ENCODE data around the gene SPECC1. TPM values are rescaled to one million over a fixed set of nuclear protein-coding genes. Genes with fewer than 3 reads are reported as not detected.

The SPECC1 gene
- total RNA-seq, 1 donor from 2014 or later, result 83.0 TPM

GRCh38 chr17:20228410-20228809 is 219.3 kb downstream of the SPECC1 start:
- no peaks in the 10 kb centered on the region for H3K9me3 Mint-ChIP-seq (ENCODE audit: unreplicated experiment)
- Histone ChIP-seq H3K4me3 (ENCODE audit: insufficient read depth, low read depth, low read length) (no peak overlapping the region), H3K79me2 (ENCODE audit: insufficient read depth, low read length) (peaks cover 15% of the 10 kb centered on the region), H3K9me3 (ENCODE audit: insufficient read depth, low read depth, low read length) (no peaks in the 10 kb centered on the region), H3K27me3 (ENCODE audit: insufficient read depth, low read length) (no peaks in the 10 kb centered on the region), H3K27ac (ENCODE audit: low read depth, low read length) (no peak overlapping the region), H3K36me3 (ENCODE audit: insufficient read depth, low read length) (no peaks in the 10 kb centered on the region), H3K4me1 (ENCODE audit: insufficient read depth, low read length) (peaks cover 6% of the 10 kb centered on the region), H4K20me1 (ENCODE audit: insufficient read depth, low read length) (peaks cover 33% of the 10 kb centered on the region), H3K9ac (ENCODE audit: low read length) (no peak overlapping the region), H2AFZ (ENCODE audit: low read depth, low read length) (no peak overlapping the region), H3K4me2 (ENCODE audit: low read length) (no peak overlapping the region)
- H3K27me3 Mint-ChIP-seq (ENCODE audit: low read depth, unreplicated experiment), result no peaks in the 10 kb centered on the region
- peak; percentile 12 for DNase-seq (ENCODE audit: low read depth)
- no peak for FAIRE-seq
- no peak overlapping the region for H3K4me3 Mint-ChIP-seq (ENCODE audit: unreplicated experiment)
- TF ChIP-seq, protein P1, sequence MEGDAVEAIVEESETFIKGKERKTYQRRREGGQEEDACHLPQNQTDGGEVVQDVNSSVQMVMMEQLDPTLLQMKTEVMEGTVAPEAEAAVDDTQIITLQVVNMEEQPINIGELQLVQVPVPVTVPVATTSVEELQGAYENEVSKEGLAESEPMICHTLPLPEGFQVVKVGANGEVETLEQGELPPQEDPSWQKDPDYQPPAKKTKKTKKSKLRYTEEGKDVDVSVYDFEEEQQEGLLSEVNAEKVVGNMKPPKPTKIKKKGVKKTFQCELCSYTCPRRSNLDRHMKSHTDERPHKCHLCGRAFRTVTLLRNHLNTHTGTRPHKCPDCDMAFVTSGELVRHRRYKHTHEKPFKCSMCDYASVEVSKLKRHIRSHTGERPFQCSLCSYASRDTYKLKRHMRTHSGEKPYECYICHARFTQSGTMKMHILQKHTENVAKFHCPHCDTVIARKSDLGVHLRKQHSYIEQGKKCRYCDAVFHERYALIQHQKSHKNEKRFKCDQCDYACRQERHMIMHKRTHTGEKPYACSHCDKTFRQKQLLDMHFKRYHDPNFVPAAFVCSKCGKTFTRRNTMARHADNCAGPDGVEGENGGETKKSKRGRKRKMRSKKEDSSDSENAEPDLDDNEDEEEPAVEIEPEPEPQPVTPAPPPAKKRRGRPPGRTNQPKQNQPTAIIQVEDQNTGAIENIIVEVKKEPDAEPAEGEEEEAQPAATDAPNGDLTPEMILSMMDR (IDR thresholded peaks at IDR 0.05; ENCODE audit: insufficient read depth, low read depth, low read length), result no peak
- no peak for TF ChIP-seq EZH2 (IDR thresholded peaks at IDR 0.05; ENCODE audit: insufficient read depth, low read length)
- peaks cover 19% of the 10 kb centered on the region for H3K36me3 Mint-ChIP-seq (ENCODE audit: low read depth, unreplicated experiment)
- H3K4me1 Mint-ChIP-seq (ENCODE audit: low read depth, unreplicated experiment), result peaks cover 42% of the 10 kb centered on the region
- H3K27ac Mint-ChIP-seq (ENCODE audit: unreplicated experiment), result peak overlapping the region; percentile 54

DNA sequence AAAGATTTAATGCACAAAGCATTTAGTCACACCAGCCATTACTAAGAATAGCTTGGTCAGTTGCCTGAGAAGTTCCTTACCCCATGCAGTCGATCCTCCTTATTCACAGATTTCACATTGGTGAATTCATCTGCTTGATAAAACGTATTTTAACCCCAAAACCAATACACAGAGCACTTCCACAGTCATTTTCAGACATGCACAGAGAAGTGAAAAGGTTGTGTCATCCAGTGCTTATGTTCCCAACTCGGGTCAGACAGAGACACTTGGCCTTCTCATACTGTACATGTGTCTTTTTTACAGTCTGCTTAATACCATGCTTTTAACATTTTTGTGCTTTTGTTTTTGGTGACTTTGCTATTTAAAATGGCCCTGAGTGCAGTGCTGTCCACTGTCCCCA is 219.7 kb downstream of the SPECC1 start:
- H3K4me1 ChIP-seq (ENCODE audit: insufficient read depth, low read length), result peaks cover 6% of the 10 kb centered on the region
- DNase-seq (ENCODE audit: low read depth) (peak; percentile 39), FAIRE-seq (no peak)
- Mint-ChIP-seq H3K4me3 (ENCODE audit: unreplicated experiment) (no peak overlapping the region), H3K27me3 (ENCODE audit: low read depth, unreplicated experiment) (no peaks in the 10 kb centered on the region), H3K4me1 (ENCODE audit: low read depth, unreplicated experiment) (peaks cover 40% of the 10 kb centered on the region), H3K9me3 (ENCODE audit: unreplicated experiment) (no peaks in the 10 kb centered on the region), H3K27ac (ENCODE audit: unreplicated experiment) (no peak overlapping the region), H3K36me3 (ENCODE audit: low read depth, unreplicated experiment) (peaks cover 19% of the 10 kb centered on the region)
- no peaks in the 10 kb centered on the region for H3K36me3 ChIP-seq (ENCODE audit: insufficient read depth, low read length)
- no peak overlapping the region for H3K27ac ChIP-seq (ENCODE audit: low read depth, low read length)
- no peak overlapping the region for H3K4me2 ChIP-seq (ENCODE audit: low read length)
- H2AFZ ChIP-seq (ENCODE audit: low read depth, low read length), result no peak overlapping the region
- peaks cover 33% of the 10 kb centered on the region for H4K20me1 ChIP-seq (ENCODE audit: insufficient read depth, low read length)
- peaks cover 13% of the 10 kb centered on the region for H3K79me2 ChIP-seq (ENCODE audit: insufficient read depth, low read length)
- no peaks in the 10 kb centered on the region for H3K27me3 ChIP-seq (ENCODE audit: insufficient read depth, low read length)
- no peak overlapping the region for H3K9ac ChIP-seq (ENCODE audit: low read length)
- no peak for TF ChIP-seq EZH2 (IDR thresholded peaks at IDR 0.05; ENCODE audit: insufficient read depth, low read length)
- TF ChIP-seq, protein P1 (IDR thresholded peaks at IDR 0.05; ENCODE audit: insufficient read depth, low read depth, low read length), result no peak
- H3K9me3 ChIP-seq (ENCODE audit: insufficient read depth, low read depth, low read length), result no peaks in the 10 kb centered on the region
- no peak overlapping the region for H3K4me3 ChIP-seq (ENCODE audit: insufficient read depth, low read depth, low read length)

- H3K79me2 ChIP-seq (ENCODE audit: insufficient read depth, low read length), result no peaks in the 10 kb centered on the region
- H4K20me1 ChIP-seq (ENCODE audit: insufficient read depth, low read length), result peaks cover 18% of the 10 kb centered on the region
- Mint-ChIP-seq H3K9me3 (ENCODE audit: unreplicated experiment) (no peaks in the 10 kb centered on the region), H3K36me3 (ENCODE audit: low read depth, unreplicated experiment) (peaks cover 28% of the 10 kb centered on the region), H3K27me3 (ENCODE audit: low read depth, unreplicated experiment) (no peaks in the 10 kb centered on the region), H3K4me3 (ENCODE audit: unreplicated experiment) (no peak overlapping the region), H3K27ac (ENCODE audit: unreplicated experiment) (no peak overlapping the region), H3K4me1 (ENCODE audit: low read depth, unreplicated experiment) (peaks cover 23% of the 10 kb centered on the region)
- no peaks in the 10 kb centered on the region for H3K9me3 ChIP-seq (ENCODE audit: insufficient read depth, low read depth, low read length)
- H3K27ac ChIP-seq (ENCODE audit: low read depth, low read length), result no peak overlapping the region
- H3K4me2 ChIP-seq (ENCODE audit: low read length), result no peak overlapping the region
- FAIRE-seq, result no peak
- TF ChIP-seq, protein P1 (IDR thresholded peaks at IDR 0.05; ENCODE audit: insufficient read depth, low read depth, low read length), result no peak
- TF ChIP-seq EZH2 (IDR thresholded peaks at IDR 0.05; ENCODE audit: insufficient read depth, low read length), result no peak
- H2AFZ ChIP-seq (ENCODE audit: low read depth, low read length), result no peak overlapping the region
- H3K36me3 ChIP-seq (ENCODE audit: insufficient read depth, low read length), result peaks cover 2% of the 10 kb centered on the region
- no peaks in the 10 kb centered on the region for H3K27me3 ChIP-seq (ENCODE audit: insufficient read depth, low read length)
- no peak for DNase-seq (ENCODE audit: low read depth)
- no peak overlapping the region for H3K9ac ChIP-seq (ENCODE audit: low read length)
- no peak overlapping the region for H3K4me3 ChIP-seq (ENCODE audit: insufficient read depth, low read depth, low read length)
- peaks cover 6% of the 10 kb centered on the region for H3K4me1 ChIP-seq (ENCODE audit: insufficient read depth, low read length)
Observed at GRCh38 chr17:20230924-20231323, 221.8 kb downstream of the SPECC1 start.

Data from astrocyte (in vitro differentiated cells and primary cell).